ENCODE results near the gene VCPKMT.
A peak's percentile ranks its signal among the peaks of the same experiment; 100 is the strongest.

VCPKMT gene

DNA sequence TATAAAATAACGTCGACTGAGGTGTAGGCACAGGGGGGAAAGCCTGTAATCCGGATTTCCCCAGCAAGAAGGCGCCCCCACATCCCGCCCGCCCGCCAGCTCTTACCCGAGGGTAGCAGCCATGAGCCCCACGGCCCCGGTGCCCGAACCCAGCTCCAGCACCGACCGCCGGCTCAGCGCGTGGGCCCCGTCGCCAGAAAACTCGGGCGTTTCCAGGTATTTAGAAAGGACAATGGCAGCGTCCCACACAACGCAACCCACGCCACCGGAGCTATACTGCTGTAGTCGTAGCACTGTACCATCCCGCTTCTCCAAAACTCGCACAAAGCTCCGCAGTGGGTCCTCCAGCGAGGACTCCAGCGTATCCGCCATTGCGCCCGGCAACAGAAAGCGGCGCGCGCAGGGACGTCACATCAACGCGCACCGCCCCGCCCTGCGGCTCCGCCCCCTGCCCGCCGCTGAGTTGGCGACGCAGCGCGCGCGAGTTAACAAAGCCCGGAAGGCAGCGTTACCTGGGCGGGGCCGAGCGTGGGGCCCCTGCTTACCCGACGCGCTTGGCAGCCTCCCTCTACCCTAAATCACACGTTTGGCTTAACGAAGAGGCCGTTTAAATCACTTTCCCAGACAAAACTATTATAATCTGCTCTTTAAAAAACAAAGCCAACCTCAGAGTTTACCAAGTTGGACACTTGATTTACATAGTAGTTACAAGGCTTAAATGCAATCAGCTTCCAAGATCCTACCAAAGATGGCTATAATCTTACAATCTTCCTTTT lies at the start of gene VCPKMT:
Gene VCPKMT, minus strand, starts transcription at position 392 of the 776 bp plus-strand sequence. Its CDS starts 20 bp downstream, at position 372.
- peak; percentile 89 for DNase-seq

DNA sequence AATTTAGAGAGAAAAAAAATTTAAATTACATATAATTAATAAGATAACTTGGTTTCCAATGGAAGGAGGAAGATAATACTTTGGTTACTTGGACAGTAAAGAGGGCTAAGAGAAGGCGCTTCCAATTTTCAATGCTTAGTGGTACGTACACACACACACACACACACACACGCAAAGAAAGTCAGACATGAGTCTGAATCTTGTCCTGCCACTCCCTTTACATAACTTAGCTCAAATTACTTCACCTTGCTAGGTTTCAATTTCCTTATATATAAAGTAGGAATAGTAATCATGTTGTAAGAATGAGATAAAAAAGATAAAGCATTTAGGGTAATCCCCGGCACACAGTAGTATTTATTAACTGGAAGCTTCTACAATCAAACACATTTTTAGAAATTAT lies 39.7 kb upstream of the VCPKMT start:
- no peak for DNase-seq

DNA sequence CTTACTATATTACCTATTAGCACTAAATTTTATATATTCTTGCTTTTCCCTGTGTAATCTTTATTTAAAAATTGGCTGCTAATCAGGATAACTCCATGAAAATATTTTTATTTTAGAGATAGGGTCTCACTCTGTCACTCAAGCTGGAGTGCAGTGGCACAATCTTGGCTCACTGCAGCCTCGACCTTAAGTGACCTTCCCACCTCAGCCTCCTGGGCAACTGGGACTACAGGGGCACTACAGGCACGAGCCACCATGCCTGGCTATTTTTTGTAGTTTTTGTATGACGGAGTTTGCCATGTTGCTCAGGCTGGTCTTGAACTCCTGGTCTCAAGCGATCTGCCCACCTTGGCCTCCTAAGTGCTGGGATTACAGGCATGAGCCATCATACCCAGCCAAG lies 32.4 kb upstream of the VCPKMT start:
- DNase-seq, result no peak

DNA sequence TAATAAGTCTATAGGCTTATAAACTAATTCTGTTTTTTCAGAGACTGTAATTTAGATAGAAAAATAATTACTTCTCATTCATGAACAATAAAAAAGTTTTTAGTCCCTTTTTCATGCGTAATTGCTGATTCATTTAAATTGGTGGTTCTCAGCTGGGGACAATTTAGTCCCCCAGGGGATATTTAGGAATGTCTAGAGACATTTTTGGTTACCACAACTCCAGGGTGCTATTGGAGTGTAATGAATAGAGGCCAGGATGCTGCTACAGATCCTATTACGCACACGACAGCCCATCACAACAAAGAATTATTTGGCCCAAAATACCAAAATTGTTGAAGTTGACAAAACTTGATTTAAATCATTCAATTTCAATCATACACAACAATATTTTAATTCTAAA lies 22.8 kb upstream of the VCPKMT start:
- DNase-seq, result no peak

DNA sequence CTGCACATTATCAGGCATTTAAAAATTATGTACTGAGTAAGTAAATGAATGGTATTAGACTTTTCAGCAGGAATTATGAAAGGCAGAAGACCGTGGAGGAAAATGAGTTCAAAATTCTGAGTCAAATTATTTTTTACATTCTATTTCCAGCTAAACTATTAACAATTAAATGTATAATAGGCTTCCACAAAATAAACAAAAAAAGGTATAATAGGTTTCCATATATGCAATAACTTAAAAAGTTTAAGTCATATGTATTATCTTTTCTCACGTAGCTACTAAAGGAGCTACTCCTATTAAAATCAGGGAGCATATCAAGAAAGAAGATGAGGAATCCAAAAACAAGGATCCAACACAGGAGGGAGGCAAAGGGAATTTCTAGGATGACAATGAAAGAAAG lies 11.4 kb upstream of the VCPKMT start:
- DNase-seq, result no peak

DNA sequence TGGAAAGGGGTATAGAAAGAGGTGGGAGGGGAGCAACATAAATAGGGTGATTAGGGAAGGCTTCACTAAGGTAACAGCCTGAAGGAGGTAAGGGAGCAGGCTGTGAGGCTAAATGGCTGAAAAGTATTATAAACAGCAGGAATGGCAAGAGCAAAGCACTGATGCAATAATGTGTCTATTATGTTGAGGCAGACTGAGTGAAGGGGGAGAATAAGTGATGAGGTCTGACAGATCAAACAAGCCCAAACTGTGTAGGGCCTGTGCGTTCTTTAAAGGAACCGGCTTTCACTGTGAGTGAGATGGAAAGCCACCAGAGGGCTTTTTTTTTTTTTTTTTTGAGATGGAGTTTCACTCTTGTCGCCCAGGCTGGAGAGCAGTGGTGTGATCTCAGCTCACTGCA lies 6.7 kb upstream of the VCPKMT start:
- no peak for DNase-seq

DNA sequence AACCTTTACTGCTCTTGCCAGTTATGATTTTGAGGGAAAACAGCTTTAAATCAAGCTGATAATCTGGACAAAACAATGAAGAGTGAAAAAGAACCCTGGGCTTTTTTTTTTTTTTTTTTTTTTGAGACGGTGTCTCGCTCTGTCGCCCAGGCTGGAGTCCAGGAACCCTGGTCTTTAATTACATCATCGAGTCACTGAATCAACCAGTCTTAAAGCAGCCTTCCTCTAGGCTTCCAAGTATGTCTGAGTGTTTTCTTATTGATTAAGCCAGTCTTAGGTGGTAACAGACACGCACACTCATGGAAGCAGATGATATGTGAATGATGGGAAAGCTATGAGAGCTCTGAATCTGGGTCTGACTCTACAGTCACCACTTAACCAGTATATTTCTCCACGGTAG lies 5.9 kb upstream of the VCPKMT start:
- DNase-seq, result no peak

DNA sequence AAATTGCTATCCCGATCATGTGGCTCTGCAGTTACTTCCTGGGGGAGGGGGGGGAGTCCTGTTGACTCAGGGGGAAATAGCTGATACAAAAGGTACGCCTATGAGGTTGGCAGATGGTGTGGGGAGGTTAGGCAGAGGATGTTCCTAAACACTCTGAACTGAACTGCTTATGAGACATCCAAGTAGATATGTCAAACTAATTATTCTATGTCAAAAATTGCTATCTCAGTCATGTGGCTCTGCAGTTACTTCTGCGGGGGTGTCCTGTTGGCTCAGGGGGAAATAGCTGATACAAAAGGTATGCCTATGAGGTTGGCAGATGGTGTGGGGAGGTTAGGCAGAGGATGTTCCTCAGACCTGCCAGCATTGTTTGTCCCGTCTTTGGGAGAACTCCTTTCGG lies 5.1 kb upstream of the VCPKMT start:
- DNase-seq, result no peak

DNA sequence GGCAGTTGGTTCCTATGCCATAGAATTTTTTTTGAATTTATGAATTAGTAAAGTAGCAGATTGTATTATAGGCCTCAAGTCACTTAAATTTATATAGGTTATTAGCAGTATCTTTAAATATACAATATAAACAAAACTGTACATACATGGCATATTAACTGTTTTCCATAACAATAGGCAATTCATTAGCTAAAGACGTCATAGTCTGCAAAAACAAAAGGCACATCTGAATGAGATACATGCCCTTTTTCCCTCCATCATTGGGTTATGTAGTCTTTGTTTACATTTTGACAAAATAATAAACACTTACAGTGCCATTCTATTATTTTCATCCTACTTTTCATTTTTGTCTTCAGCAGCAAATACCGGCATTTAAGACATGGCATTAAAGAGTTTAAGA lies 1.1 kb upstream of the VCPKMT start:
- DNase-seq, result no peak

DNA sequence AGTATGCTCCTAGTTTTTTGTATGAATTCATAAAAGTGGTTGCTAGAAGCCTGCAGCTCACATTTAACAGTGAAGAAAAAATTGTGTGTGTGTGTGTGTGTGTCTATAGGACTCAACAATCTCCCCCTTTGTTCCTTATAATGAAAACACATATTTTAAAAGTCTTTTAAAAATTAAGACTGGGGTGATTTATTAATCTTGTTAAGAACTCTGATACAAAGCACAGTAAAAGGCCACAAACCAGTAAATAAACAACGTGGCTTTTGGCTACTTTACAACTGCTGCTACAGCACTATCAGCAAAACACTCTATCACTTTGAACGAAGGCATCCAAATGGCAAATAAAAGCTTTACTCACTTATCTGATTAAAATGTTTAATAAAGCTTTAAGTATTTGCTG lies 594 bp upstream of the VCPKMT start:
- no peak for DNase-seq

DNA sequence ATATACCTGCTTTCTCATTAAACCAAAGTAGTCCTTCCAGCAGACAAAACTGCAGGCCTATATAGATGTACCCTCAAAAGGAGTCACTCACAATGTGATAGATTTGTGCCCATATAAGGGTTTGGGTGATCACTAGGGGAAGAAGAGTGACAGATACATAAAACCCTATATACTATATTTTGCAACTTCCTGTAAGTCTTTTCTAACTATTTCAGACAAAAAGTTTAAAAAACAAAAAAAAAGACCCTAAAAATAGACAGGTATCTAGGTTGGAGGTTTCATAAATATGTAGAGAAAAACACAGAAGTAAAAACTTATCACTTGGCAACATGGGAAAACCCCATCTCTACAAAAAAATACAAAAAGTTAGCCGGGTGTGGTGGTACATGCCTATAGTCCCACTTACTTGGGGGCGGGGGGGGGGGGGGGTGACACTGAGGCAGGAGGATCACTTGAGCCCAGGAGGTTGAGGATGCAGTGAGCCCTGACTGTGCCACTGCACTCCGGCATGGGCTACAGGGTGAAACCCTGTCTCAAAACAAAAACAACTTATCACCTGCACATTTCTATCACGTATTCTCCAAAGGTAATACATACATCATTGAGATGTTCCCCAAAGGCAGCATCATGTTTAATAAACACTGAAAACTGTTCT lies 2.9 kb downstream of the VCPKMT start:
- DNase-seq, result no peak

DNA sequence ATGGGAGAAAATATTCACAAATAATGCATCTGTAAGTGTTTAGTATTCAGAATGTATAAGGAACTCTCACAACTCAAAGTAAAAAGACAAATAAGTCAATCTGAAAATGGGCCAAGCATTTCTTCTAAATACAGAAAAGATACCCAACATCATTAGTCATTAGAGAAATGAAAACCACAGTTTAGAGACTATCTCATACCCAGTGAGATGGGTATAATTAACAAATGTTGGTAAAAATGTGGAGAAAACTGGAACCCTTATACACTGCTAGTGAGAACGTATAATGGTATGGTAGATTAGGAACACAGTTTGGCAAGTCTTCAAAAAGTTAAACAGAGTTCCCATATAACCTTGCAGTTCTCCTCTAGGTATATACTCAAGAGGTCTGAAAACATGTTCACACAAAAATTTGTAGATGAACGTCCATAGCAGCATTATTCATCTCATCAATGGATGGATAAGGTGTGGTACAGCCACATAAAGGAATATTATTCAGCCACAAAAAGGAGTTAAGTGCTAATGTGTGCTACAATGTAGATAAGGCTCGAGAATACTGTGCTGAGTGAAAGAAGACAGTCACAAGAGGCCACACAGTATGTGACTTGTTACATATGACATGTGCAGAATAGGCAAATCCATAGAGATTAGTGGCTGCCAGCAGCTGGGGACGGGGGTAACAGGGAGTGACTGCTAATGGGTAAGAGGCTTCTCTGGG lies 5.9 kb downstream of the VCPKMT start:
- DNase-seq, result no peak

DNA sequence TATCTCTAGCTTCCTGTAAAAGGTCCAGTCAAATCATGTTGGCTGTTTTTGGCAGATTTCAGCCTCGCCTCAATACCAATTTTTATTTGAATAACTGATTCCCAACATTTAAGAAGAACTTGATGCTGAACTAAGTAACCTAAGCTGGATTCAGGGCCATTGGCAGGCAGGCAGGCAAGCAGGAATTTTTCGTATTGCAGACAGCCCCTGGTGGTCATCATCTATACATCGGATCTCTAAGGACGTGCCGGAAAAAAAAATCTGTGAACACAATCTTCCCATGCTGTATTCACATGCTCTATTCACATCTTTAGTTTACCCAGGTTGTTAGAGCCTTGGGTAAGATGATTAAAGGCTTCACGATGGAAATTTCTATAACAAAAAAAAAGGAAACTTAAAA lies 7.0 kb downstream of the VCPKMT start:
- DNase-seq, result no peak

DNA sequence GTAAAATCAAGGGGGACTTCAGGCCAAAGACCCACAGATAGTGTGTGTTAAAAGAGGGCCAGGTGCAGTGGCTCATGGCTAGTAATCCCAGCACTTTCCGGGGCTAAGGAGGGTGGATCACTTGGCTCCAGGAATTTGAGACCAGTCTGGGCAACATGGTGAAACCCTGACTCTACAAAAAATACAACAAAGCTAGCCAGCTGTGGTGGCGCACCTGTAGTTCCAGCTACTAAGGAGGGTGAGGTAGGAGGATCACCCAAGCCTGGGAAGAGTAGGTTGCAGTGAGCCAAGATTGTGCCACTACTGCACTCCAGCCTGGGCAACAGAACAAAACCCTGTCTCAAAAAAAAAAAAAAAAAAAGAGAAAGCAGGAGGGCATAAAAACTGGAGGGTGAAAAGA lies 8.5 kb downstream of the VCPKMT start:
- no peak for DNase-seq

DNA sequence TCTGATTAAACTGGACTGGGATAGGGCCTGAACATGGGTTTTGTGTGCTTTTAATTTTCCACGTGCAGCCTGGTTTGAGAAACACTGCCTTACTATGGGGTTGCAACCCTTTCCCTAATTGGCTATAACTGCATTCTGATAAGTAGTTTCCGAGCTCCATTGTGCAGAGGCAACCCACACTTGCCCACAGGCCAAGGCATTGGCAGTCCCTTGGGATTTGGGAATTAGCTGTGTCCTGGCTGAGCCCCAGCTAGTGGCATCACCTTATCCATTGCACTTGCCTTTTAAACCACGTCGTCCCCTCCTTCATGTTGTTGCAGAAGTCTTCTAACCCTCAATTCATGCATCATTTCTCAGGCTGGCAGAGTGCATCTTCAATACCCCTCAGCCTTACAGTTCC lies 10.2 kb downstream of the VCPKMT start:
- DNase-seq, result no peak

DNA sequence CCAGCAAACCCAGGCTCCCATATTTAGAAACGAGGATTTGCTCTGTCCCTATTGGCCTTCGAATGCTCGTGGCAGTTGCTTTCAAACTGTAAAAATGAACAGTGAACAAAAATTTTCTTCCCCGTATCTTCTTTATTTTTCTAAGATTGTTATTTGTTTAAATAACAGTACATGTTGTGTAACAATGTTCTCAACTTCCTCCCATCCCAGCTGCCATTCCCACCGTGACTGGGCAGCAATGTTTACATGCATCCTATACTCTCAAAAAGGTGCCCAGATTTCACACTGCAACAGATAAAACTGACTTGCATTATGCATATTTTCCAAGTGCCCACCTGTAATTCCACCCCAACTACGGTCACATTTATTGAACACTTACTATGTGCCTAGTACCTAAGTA lies 12.8 kb downstream of the VCPKMT start:
- DNase-seq, result no peak

DNA sequence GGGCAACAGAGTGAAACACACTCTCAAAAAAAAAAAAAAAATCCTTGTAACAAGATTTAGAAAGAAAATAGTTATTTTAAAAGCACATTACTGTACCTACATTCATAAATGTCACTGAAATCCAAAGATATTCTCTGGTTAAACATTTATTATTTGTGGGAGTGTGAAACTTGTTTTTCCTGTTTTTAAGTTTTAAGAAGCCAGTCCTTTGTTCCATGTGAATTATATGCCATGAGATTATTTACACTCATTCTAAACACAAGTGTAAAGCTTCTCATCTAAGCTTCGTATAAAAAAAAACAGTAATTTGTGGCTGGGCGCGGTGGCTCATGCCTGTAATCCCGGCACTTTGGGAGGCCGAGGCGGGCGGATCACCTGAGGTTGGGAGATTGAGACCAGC lies 15.0 kb downstream of the VCPKMT start:
- no peak for DNase-seq

DNA sequence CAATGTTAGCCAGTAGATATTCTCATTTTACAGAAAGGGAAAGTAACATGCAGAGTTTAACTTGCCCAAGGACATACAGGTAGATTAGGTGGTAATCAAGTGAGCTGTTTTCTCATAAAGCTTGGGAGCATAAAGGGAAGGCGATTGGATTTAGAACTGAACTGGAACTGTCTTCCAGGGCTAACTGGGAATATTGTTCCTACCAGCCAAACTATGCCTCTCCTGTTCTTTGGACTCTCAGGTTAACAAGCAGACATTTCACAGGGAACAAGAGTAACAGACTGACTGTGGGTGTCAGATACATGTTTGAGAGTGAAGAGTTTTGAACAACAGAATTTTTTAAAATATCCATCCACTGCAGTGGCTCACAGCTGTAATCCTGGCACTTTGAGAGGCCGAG lies 15.6 kb downstream of the VCPKMT start:
- DNase-seq, result no peak

DNA sequence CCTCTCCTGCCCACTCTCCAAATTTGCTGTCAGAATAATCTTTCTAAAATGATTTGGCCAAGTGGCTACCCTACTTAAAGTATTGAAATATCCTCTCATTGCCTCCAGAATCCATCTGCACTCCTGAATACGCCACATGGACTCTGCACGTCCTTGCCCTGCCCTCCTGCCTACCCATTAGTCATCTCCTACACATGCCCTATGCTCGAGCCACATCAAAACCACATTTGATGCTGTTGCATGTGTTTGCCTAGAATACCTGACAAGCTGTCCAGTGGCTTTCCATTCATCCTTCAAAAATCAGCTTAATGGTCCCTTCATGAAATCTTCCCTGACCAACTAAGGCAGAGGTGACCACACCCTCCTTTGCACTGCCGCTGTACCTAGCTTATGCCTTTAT lies 17.0 kb downstream of the VCPKMT start:
- DNase-seq, result no peak

DNA sequence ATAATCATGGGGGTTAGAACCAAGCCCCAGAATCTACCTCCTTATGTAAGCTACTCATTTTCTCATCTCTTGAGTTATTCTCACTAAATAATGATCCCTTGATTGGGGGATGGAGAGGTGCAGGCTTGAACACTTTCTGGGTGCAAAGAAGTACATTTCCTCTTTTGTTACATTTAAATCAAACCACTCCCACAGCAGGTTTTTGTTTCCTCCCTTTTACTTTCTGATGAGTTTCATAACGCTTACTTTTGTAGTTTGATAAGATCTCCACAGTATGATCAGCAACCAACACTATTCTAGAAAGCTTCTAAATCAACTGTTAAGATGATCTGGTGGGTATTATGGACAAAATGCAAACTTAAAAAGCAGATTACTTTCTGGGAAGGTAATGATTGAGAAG lies 20.5 kb downstream of the VCPKMT start:
- no peak for DNase-seq

DNA sequence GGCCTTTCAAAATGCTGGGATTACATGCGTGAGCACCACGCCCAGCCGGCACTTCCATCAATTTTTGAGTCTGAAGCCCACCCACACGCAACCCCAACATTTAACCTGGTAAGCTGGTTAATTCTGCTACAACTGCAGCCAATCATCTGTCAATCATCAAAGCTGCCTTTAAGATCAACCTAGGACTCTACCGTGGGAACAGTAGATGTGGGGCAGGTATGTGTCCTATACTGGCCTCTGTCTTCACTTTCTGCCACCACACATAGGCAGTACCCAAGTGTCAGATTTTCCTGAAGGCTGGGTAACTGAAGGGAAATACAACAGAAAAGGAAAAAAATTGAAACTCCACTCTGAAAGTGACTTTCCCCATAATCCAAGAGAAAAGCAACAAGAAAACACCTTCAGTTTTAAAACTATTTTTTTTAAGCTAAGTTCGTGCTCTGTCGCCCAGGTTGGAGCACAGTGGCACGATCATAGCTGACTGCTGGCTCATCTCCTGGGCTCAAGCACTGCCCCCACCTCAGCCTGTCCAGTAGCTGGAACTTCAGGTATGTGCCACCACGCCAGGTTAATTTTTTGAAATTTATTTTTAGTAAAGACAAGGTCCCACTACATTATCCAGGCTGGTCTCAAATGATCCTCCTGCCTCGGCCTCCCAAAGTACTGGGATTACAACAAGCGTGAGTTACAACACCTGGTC lies 22.2 kb downstream of the VCPKMT start:
- DNase-seq, result no peak

DNA sequence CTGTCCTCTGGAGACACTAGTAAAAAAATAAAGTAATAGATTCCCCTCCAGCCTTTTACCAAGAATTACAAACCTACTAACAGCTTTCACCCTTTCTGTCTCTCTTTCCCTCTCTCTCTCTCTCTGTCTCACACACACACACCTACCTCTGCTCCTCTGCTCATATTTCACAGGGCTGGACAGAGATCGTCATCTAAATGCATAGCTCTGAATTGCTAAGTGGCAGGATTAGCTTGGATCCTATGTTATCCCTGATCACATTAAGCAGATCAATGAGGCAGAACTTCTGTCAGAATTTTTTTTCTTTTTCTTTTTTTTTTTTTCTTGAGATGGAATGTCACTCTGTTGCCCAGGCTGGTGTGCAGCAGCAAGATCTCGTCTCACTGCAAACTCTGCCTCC lies 22.9 kb downstream of the VCPKMT start:
- no peak for DNase-seq

DNA sequence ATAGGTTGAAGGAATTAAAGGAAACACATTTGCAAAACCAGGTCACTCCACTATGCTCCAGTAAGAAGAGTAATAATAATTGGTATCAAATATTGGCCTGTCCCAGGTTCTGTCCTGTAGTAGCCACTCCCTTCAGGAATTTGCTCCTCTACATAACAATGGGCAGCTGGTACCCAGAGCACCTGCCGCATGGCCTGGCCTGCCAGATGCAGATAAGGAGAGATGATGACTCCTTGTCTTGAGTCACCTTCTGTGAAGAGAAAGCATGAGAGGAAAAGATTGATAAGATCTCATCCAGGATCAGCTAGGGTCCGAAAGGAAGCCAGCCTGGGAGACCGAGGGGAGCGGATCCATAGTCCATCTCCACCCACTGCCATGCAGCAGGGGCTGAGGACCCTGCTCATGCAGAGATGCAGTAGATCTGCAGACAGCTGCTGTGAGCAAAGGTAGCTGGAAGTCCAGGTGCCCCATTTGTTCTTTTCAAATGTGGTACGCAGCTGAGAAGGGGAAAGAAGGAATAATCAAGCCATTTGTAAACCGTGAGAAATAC lies 24.3 kb downstream of the VCPKMT start:
- no peak for DNase-seq

Measured in NCI-H2029 treated with DMSO at 0.1 percent for 48 hours (cell line).